Uterus (tissue), 2 donors: ENCODE measurements around the gene STING1.

ENCODE experiments used
- POLR2A ChIP-seq, 2 donors: fragments of 450-650 bp; IDR thresholded peaks; one replicate each; pipeline ENCODE4 v1.6.1; 2016; ENCODE audit warnings: antibody characterized with exemption in 2 of 2, mild to moderate bottlenecking in 1 of 2, moderate library complexity in 1 of 2
- TF ChIP-seq, protein P1 (sequence below), 4 experiments: fragments of 200-600 bp in 2 of 4; fragments of 450-650 bp in 2 of 4; sonication (generic) in 2 of 4; IDR thresholded peaks; one replicate each; pipeline ENCODE4 v1.5.1; 2016 to 2019; ENCODE audit warnings: antibody characterized with exemption in 4 of 4, mild to moderate bottlenecking in 2 of 4, moderate library complexity in 1 of 4

DNA sequence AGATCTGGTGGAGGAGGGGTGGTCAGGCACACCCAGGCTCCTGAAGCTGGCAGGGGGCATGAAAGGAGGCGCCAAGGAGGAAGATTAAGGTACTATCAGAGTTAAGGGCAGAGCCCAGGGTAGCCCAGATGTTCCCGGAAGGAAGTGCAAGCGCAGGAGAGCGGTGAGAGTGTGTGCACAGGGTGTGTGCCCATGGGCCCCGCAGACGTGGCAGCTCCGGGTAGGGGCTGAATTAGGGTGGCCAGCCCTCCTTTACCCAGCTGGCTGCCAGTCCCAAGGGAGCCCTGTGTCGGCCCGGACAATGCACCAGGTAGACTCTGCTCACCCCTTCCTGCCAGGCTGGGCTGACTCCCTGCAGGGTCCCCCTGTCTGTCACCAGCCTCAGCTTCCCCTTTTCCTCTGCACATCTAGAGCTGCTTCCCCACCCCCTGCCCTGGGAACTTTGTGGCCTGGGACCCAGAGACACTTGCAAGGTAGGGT lies 11.7 kb downstream of the STING1 start, which contains the start of gene SMIM33:
- no peak for TF ChIP-seq POLR2A (IDR thresholded peaks at IDR 0.05)
- TF ChIP-seq, protein P1, sequence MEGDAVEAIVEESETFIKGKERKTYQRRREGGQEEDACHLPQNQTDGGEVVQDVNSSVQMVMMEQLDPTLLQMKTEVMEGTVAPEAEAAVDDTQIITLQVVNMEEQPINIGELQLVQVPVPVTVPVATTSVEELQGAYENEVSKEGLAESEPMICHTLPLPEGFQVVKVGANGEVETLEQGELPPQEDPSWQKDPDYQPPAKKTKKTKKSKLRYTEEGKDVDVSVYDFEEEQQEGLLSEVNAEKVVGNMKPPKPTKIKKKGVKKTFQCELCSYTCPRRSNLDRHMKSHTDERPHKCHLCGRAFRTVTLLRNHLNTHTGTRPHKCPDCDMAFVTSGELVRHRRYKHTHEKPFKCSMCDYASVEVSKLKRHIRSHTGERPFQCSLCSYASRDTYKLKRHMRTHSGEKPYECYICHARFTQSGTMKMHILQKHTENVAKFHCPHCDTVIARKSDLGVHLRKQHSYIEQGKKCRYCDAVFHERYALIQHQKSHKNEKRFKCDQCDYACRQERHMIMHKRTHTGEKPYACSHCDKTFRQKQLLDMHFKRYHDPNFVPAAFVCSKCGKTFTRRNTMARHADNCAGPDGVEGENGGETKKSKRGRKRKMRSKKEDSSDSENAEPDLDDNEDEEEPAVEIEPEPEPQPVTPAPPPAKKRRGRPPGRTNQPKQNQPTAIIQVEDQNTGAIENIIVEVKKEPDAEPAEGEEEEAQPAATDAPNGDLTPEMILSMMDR (IDR thresholded peaks at IDR 0.05), result no peak
